GM19240 (cell line): ENCODE results near the gene IPO4.

ENCODE experiments used
- DNase-seq: peaks from one replicate; pipeline ENCODE4 v3.0.0; 2011; ENCODE audit warnings: low spot score; ENCODE audit not compliant: insufficient read length

The IPO4 gene

GRCh38 chr14:24132061-24132685 is 56.4 kb downstream of the IPO4 start:
- DNase-seq: no peak

GRCh38 chr14:24131549-24131966 is 57.1 kb downstream of the IPO4 start:
- DNase-seq: no peak

- DNase-seq: no peak
Measured at GRCh38 chr14:24130717-24131548, 57.7 kb downstream of the IPO4 start.

- DNase-seq: no peak
Measured at GRCh38 chr14:24130380-24130716, 58.3 kb downstream of the IPO4 start, which contains the start of gene FITM1. Gene FITM1, plus strand, starts transcription at chr14:24130659. Its CDS starts 905 bp downstream, at chr14:24131564.
